GM12801 (cell line): ENCODE measurements around the gene STIM2.

Experiments
- TF ChIP-seq, protein P1 (sequence below): IDR thresholded peaks from one replicate; pipeline ENCODE4 v1.5.1; 2011; ENCODE audit warnings: control low read depth; ENCODE audit not compliant: insufficient read length; ENCODE audit errors: extremely low read depth

The STIM2 gene

DNA sequence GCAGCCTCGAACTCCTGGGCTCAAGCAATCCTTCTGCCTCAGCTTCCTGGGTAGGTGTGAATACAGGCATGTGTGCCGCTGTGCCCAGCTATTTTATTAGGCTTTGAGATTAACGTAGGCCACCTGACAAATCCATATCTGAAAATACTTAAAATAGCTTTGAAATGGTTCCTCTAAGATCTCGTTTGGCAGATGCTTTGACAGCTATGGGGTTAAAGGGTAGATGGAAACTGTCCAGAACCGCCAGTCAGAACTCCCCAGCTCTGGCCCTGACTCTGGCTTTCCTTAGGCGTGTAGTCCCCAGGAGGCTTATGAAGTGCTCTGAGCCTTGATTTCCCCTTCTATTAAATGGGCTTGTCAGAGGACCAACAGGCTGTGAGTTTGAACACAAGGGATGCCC, 32.8 kb upstream of the STIM2 start:
- TF ChIP-seq, protein P1, sequence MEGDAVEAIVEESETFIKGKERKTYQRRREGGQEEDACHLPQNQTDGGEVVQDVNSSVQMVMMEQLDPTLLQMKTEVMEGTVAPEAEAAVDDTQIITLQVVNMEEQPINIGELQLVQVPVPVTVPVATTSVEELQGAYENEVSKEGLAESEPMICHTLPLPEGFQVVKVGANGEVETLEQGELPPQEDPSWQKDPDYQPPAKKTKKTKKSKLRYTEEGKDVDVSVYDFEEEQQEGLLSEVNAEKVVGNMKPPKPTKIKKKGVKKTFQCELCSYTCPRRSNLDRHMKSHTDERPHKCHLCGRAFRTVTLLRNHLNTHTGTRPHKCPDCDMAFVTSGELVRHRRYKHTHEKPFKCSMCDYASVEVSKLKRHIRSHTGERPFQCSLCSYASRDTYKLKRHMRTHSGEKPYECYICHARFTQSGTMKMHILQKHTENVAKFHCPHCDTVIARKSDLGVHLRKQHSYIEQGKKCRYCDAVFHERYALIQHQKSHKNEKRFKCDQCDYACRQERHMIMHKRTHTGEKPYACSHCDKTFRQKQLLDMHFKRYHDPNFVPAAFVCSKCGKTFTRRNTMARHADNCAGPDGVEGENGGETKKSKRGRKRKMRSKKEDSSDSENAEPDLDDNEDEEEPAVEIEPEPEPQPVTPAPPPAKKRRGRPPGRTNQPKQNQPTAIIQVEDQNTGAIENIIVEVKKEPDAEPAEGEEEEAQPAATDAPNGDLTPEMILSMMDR: no peak

DNA sequence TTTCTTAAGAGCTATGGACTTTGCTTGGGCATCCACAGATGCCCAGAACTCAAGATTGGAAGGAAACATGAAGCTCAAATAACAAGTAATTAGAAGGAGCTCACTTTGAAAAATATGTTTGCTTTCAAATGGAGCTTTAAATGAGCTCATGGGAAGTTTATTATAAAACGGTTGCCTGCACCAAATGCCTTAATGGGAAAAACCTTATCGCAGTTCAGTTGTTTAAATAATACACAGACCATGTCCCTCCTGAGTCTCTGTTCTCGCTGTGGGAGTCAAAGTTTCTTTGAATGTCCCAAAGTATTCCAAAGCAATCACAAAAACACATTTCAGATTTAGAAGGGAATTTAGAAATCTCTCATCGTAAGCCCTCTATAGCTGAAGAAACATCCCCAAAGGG, 31.6 kb upstream of the STIM2 start:
- TF ChIP-seq, protein P1: no peak

DNA sequence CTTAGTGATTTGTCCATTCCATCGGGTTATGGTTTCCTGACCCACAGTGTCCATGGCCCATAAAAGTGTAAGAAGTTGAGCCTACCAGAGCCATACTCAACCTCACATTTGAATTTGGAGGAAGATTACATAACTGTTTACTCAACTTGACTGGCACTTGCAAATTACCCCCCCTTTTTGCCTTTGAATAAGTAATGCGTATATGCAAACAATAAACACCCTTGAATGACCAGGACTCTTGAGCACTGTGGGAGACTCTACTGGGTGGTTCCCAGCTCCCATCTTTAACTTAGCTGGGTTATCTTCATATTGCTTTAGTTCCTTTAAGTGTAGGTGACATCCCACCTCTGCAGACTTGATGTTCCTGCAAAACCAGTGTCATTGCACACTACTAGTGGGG, 30.6 kb upstream of the STIM2 start:
- TF ChIP-seq, protein P1: no peak

DNA sequence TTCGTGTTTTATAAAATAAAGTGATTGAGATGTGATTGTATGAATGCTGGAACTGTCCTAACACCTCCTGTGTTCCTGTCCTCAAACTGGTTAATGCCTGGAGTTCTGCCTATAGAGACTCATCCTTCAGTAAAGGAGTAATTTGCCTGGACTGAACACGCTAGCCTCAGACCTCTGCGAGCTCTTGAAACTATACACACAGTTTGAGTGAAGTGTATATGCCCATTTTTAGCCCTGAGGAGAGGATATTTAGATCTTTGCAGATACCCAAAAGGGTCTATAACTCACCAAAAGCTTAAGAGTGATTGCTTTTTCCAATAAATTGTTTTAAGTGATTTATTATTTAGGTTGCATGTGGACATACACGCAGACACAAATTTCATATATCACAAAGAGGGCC, 29.9 kb upstream of the STIM2 start:
- TF ChIP-seq, protein P1: no peak

DNA sequence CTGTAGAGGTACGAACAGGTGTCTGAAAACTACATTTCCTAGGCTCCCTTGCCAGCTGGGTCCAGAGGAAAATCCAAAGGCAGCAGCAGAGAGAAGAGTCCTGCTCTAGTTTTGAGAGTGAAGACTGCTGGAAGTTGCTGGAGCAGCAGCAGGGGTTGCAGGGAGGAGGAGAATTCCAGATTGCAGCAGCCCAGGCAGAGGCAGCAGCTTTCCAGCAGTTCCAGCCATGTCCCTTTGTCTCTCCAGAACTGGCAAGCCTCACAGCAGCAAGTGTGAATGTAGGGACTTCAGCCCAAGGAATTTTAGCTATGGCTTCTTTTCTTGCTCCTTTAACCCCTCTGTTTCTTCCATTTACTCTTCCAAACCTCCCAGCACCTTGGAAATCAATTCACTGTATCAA, 24.1 kb upstream of the STIM2 start:
- TF ChIP-seq, protein P1: no peak

DNA sequence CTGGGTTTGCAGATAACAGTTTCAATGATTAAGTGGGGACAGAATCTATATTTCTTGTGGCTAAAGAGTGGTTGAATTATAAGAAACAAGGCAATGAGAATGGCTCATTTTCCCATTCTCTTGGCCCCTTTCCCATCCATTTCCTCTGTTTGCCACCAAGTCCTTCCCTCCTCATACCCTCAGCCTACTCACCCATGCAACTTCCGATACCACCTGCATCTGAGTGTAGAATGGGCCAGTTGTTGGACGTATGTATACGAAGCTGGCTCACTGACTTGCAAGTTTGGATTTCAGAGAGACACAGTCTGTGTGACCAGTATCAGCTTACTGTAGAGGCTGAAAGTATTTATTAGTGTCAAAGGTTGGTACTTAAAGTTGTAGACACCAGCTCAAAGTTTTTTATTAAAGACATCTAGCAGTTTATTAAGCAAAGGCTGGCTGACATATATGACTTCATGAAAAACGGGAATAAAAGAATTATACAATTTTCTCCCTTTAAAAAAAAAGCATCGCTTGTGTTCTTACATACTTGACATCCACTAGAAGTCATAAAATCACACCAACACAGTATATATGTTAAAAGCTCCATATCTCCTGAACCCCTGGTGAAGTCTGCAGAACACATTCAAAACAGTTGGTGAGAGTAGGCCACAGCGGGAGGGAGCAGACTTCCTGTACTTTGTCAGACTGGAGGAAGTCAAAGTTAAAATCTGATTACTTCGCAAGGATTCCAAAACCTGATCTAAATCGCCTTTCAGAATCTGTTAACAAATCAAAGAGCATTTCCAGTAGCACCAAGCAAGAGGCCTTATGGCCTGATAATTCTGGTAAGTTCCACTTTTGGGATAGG, 22.4 kb upstream of the STIM2 start:
- TF ChIP-seq, protein P1: no peak

DNA sequence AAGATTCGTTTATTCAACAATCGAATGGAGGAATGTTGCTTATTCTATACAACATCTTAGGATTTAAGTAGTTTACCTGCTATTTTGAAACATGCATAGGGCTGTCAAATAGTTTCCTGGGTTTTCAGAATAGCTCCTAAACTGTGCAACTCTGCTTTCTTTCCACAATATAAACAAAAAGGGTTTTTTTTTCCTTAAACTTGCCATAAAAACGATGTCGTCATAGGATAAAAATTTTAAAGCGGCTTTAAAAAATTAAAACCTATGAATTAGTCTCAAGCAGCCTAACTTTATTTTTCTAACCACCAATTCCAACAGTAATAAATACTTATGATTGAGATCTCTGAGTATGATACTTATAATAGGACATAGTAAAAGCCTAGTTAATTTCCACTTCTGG, 21.6 kb upstream of the STIM2 start:
- TF ChIP-seq, protein P1: no peak
